NCI-H1417 treated with DMSO at 0.1 percent for 48 hours (cell line): ENCODE results near the gene RNF13.
"Not testable (repeated sequence)": the region's sequence is repeated elsewhere in the genome, so short reads cannot be mapped to it uniquely, and the experiment has no call there.

Source experiments
- DNase-seq: peaks from one replicate; lab custom pipeline; 2025; lab: John Stamatoyannopoulos, UW

RNF13 gene

GRCh38 chr3:149801195-149801594 lies 11.8 kb upstream of the RNF13 start:
- DNase-seq = no peak

DNA sequence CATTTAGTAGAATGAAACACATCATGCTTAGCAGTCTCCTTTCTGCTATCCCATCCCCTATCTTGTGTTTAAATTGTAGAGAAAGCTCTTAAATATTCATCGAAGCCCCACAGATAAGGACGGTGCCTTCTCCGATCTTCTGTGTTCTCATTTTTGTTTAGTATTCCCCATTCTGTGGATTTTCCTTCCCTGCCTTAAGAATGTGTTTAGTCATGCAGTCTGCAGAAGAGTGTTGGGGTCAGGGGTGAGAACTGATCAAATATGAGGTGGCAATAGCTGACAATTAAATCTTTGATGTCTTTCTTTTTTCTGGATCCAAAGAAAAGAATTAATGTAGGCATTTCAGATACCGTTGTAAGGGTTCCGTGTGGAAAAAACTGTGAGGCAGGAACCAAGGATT lies 11.4 kb upstream of the RNF13 start:
- no peak for DNase-seq

DNA sequence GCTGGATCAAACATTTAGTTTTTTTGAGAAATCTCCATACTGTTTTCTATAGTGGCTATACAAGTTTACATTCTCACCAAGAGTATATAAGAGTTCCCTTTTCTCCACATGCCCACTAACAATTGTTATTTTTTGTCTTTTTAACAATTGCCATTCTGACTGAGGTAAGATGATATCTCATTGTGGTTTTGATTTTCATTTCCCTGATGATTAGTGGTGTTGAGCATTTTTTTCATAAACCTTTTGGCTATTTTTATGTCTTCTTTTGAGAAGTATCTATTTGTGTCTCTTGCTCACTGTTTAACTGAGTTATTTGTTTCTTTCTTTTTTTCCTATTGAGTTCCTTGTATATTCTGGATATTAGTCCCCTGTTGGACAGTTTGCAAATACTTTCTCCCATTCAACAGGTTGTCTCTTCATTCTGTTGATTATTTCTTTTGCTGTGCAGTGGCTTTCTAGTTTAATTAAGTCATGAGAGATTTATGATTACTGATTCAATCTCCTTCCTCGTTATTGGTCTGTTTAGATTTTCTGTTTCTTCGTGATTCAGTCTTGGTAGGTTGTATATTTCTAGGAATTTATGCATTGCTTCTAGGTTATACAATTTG lies 6.7 kb upstream of the RNF13 start:
- no peak for DNase-seq

DNA sequence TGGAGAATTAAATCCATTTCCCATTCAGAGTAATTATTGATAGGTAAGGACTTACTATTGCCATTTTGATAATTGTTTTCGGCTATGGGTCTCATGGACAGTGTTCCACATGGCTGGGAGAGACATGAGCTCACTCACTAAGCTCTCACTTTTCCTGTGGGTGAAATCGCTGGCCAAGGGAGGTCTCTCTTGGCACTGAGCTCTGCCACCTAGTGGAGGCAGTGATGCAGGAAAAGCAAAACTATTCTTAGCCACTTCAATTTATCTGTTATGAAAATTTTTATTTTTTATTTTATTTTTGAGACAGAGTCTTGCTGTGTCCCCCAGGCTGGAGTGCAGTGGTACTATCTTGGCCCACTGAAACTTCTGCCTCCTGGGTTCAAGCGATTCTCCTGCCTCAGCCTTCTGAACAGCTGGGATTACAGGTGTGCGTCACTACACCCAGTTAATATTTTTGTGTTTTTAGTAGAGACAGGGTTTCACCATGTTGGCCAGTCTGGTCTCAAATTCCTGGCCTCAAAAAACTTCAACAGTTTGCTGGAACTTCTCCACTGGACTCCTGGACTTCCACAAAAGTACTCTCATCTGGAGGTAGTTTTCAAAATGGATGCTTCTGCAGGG lies 4.7 kb upstream of the RNF13 start:
- peak; percentile 14 for DNase-seq

- DNase-seq = no peak
Measured at GRCh38 chr3:149809699-149810098, 3.3 kb upstream of the RNF13 start.

DNA sequence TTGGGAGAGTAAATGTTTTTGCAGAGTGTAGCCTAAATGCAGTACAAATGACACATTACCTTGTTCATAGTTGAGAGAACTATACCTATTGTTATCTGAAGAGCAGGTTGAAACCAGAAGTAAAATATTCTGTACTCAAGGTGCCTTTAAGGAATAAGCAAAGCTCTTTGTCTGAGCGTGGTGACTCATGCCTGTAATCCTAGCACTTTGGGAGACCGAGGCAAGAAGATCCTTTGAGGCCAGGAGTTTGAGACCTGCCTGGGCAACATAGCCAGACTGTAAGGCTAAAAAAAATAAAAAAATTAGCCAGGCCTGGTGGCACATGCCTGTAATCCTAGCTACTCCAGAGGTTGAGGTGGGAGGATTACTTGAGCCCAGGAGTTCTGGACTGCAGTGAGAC lies 2.2 kb upstream of the RNF13 start:
- no peak for DNase-seq

DNA sequence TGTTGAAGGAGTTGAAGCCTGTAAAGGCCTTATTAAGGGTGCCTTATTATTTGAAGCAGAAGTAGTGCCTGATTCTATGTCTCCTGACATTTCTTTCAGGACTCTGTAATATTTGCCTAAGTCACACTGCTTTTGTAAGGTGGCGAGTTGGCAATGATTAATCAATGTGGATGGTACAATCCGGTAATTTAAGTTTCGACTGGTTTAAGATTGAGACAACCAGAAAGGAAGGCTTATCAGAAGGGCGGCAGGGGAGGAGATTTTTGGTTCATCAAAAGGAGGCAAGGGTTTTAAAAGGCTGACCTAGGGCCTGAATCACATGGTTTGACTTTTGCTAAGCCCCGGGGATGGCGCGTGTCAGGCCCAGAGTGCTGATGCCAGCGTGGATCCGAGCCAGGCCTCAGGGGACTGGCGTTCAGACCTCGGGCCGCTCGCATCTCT lies 830 bp upstream of the RNF13 start:
- no peak for DNase-seq

DNA sequence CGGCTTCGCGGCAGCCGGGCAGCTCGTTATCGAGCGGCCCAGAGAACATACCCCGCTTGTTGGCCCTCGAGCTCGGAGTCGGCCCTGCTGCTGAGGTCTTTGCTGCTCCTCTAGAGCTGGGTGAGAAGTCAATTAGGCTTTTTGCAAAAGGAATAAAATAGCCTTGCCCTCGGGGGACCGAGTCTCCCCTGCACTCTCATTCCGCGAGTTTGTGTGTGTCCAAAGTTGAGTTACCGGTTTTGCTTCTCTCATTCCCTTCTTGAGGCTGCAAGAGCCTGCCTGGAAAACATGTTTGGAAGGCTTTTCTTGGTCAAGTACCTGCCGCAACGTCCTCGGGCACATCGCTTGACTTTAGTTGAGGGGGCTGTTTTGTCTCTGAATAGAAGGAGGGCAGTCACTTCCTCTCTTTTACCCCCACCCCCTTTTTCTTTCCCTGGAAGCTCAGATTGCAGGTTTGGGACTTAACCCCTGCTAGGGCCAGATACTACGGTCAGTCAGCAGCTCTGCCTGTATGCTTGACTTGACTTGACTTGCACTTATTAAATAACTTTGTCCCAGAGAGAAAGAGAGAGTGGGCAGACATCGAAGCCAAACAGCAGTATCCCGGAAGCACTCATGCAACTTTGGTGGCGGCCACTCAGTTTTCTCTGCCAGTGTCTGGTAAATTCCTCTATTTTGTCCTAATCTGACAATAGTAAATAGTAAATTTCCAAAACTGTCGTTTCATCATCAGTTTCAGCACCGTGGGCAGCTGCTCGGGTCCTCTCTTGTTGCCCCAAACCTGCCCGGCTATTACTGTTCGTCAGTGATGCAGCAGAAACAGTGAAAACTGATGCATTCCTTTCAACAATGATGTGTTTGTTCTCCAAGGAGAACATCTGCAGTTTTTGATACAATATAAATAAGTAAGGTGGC lies 609 bp downstream of the RNF13 start:
- DNase-seq = no peak

- DNase-seq = no peak
Measured at GRCh38 chr3:149815321-149815720, 2.3 kb downstream of the RNF13 start.

DNA sequence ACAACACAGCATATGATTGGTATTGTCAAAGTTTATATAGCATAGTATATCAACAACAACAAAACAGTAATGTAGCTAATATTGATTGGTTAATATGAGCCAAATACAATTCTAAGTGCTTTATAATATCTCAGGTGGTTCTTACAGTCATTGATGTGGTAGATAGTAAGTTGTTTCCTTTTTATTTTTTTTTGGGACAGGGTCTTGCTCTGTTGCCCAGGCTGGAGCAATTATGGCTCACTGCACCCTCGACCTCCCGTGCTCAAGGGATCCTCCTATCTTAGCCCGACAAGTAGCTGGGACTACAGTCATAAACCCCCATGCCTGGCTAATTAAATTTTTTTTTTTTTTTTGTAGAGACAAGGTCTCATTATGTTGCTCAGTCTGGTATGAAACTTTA lies 2.7 kb downstream of the RNF13 start:
- DNase-seq = no peak

DNA sequence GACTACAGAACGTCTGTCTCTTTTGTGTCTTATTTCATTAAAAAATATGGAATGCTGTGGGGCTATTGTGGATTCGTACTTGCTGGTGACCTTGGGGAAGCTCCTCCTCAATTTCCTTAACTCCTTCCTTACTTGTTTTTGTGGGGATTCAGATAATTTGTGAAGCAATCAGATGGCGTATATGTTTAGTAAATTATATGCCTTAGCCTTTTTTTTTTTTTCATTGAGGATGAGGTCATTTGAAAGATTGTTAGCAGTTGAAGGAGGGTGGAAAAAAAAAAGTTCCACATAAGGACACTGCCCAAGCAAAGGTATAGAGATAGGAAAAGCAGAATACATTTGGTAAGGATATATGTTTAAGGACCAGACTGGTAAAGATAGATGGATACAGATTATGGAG lies 3.3 kb downstream of the RNF13 start:
- DNase-seq = no peak

- DNase-seq = no peak
Measured at GRCh38 chr3:149816986-149817385, 4.0 kb downstream of the RNF13 start.

DNA sequence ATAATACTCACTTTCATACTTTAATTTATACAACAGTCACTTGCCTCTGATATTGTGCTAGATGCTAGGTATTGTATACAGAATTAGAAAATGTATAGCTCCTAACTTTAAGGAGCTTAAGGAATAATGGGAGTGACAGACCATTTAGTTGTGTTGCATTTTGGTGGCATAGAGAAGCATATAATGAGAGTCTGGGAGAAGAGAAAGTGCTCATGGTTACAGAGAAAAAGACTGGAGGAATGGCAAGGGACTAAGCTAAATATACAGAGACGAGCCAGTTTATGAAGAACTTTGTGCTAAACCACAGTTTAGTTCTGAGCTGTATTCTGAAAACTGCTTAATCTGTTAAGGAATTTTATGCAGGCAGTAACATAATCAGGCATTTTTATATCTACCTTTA lies 6.4 kb downstream of the RNF13 start:
- DNase-seq = no peak

DNA sequence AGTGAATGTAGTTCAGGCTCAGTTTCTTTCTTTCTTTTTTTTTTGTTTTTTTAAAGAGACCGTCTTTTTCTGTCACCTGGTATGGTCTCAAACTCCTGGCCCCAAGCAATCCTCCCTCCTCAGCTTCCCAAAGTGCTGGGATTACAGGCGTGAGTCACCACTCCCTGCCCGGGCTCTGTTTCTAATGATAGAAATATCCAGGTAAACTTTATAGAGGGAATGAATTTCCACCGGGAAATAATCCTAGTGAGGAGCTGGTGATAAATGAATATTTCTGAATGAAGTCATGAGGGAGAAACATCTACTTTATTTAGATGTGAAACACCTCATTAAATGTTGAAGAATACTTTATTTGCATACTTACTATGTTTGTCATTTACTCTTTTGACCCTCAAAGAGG lies 7.2 kb downstream of the RNF13 start:
- DNase-seq = no peak

- no peak for DNase-seq
Measured at GRCh38 chr3:149826636-149827035, 13.6 kb downstream of the RNF13 start.

- no peak for DNase-seq
Measured at GRCh38 chr3:149828390-149828789, 15.4 kb downstream of the RNF13 start.

DNA sequence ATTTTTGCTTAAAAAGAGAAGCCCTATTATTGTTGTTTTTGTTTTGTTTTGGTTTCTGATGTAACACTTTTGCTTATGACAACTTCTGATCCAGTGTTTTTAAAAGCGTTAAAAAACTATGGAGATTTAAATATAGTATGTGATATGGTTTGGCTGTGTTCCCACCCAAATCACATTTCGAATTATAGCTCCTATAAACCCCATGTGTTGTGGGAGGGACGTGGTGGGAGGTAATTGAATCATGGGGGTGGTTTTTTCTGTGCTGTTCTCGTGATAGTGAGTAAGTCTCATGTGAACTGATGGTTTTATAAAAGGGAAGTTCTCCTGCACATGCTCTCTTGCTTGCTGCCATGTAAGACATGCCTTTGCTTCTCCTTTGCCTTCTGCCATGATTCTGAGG lies 16.6 kb downstream of the RNF13 start:
- DNase-seq = not testable (repeated sequence)

- no peak for DNase-seq
Measured at GRCh38 chr3:149830902-149831301, 17.9 kb downstream of the RNF13 start.

GRCh38 chr3:149831321-149831720 lies 18.3 kb downstream of the RNF13 start:
- no peak for DNase-seq

DNA sequence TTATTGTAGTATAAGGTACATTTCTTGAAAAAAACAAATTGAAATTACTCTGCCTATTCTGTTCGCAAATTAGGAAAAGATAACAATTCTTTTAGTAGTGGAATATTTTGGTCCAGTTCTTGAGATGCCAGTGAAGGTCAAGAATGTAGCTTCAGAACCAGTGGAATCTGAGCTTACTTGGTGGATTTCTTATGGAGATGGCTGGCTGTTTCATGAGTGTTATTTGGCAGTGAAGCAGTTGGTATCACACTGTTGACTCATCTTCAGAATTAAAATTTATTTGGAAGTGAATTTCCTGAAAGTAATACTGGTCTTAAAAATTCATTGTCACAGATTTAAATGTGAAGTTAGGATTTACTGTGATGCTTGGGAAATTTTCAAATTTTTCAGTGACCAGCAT lies 19.1 kb downstream of the RNF13 start:
- DNase-seq = no peak

DNA sequence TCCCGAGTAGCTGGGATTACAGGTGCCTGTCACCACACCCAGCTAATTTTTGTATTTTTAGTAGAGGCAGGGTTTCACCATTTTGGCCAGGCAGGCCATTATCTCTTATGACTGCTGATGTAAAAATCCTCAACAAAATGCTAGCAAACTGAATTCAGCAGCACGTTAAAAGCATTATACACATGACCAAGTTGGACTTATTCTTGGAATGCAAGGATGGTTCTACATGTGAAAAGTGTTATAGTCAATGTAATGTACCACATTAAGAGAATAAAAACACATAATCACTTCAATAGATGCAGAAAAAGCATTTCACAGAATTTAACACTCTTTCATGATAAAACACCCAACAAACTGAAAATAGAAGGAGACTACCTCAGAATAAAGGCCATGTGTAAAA lies 20.2 kb downstream of the RNF13 start:
- no peak for DNase-seq

- not testable (repeated sequence) for DNase-seq
Measured at GRCh38 chr3:149838491-149838890, 25.5 kb downstream of the RNF13 start.

DNA sequence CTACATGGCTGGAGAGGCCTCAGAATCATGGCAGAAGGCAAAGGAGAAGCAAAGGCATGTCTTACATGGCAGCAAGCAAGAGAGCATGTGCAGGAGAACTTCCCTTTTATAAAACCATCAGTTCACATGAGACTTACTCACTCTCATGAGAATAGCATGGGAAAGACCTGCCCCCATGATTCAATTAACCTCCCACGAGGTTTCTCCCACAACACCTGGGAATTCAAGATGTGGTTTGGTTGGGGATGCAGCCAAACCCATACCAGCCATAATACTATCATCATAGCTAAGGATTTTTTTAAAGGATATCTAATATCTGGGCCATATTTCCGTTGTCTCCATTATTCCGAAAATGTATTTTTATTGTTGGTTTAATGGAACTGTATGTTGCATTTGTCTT lies 26.5 kb downstream of the RNF13 start:
- not testable (repeated sequence) for DNase-seq
